GM19455 (cell line): Measurements from ENCODE around the gene CCT3.

Experiments used
- ATAC-seq: cut with Tn5 transposase; IDR thresholded peaks from one replicate; pipeline ENCODE4 v1.9.1; 2021; ENCODE audit not compliant: unreplicated experiment

The CCT3 gene

DNA sequence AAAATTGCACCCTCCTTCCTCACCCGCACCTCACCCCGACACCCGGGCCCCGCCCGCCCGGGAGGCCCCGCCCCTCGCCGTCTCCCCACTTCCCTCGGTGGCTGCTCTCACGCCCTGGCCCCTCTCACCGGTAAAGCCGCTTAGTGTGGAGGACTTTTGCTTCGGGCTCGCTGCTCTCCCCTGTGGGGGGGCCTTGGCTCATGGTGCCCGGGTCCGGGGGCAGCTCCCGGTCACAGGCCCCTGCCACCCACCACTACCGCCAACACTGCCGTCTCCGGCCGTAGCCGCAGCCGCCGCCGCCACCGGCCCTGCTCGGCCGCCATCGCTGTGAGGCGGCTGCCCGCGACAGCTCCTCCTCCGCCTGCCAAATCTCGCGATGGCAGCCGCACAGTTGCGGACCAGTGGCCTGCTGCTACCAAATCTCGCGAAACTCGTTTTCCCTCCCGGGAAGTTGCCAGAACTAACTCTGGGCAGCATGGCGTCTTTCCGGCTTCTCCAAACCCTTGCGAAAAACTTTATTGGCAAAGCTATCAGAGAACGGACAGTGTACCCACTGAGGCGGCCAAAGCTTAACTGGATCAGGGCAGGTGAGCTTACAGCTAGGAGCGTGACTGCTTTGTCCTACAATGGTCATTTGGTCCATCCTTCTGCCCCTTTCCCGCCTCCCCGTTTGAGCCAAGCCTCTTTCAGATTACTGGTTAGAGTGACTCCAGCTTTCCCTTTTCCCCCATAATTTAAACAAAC is 55.4 kb downstream of the CCT3 start, which contains the start of gene SMG5:
TSS of gene SMG5 (minus strand) at position 347 of the 744 bp plus-strand sequence. CDS start at position 202, 145 bp downstream.
- peak; percentile 79 for ATAC-seq

DNA sequence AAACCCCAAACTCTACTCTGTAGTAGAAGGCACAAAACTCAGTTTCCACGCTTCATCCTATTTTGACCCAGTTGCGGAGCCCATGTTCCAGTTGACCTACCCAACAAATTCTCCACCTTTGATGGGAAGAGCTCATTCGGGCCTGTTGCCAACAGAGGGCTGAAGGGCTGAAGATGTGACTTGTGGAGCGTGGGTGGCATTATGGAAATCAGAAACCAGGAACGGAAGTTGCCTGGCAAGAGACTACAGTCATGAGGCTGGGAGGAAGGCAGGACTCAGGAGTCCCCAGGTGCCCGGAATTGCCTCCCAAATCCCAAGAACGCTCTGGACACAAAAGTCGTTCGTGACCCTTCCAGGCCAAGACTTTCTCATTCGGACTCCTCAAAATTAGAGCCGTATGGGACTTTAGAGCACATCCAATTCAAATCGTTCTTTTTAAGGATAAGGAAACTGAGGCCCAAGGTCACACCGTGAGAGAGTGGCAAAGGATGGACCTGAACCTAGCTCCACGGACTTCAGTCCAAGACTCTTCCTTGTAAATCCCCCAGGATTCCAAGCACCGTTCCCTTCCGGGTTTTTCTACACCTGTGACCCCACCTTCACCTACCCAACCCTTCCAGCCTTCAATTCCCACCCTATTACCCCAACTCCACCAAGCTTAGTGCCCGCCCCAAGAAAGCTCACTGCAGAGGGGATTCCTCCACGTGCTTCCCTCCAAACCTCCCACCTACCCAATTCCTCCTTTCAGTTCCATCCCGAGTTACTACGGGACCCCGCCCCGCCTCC is 56.2 kb downstream of the CCT3 start:
- ATAC-seq: no peak

DNA sequence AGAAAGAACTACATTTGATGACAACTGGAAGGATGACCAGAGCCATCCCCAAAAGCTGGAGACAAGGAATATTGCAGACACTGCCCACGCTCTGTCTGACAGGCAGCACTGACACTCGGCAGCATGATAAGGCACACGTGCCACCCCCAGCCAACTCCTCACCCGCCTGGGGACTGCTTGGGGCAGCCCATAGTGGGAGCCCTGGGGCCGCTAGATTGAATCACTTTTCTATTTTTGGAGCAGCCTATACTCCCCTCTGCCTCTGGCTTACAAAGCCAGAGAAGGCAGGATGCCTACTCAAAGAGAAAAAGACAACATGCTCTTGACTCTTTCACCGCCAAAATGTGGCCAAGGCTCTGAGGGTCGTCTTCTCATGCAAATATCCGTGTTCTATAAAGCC is 56.8 kb downstream of the CCT3 start:
- ATAC-seq: no peak

DNA sequence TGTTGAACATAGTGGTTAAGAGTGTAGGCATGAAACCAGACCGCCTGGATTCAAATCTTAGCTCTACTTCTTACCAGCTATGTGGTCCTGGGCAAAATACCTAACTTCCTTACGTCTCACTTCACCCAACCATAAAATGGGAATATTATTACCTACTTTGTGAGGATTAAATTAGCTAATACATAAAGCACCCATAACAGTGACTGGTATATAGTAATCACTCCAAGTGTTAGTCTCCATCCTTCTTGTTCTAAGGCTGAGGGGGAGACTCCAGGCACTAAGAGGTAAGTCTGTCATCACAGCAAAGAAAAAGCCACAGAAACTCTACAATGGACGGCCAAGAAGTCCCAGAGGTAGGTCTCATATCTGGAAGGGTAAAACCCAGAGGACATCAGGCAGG is 58.3 kb downstream of the CCT3 start:
- ATAC-seq: no peak

DNA sequence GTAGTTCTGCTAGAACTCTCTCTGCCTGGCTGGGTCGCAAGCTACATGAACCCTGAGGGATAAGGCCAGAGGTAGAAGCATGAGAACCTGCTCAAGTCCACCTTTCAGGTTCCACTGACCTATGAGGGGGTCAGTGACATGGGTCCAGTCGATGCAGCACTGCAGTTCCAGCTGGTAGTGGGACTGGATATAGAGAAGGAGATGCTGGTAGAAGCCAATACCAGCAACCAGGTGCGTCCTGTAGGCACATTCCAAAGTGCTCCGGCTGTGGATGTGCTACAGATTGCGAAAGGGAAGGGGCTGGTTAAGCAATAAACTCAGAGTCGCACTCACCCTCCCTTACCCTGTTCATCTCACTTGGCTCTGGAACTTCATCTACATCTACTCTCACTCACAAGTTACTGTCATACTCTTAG is 61.1 kb downstream of the CCT3 start:
- no peak for ATAC-seq

DNA sequence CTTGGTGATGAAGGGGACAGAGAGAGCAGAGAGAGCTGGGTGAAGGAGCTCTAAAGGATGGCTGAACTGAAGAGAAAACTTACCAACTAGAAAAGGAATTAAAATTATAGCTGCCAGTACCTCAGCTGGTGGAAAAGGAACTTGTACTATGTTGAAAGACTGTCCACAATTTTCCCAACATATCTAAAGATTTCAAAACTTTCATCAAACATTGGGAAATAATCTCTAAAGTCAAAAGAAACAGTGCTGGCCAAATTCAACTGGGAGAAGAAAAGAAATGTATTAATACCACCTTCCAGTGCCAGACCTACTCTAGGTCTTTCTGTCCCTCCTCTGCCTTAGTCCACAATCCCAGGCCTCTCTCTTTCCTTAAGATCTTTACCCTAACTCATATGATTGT is 61.6 kb downstream of the CCT3 start:
- no peak for ATAC-seq

DNA sequence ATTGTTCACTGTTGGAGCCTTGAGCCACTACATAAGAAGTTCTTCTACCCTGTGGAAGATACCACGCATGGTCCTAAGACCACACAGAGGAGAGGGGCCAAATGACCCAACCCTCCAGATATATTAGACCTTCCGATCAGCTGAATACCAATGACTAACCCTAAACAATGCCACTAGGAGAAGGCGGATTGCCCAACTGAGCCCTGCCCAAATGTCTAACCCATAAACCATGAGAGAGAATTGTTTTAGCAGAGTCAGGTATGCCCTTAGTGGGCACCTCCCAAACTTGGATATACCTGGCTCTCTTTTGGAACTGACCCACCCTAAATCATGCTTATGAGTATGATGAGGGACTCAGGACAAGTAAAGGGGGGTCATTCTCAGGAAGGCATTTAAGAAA is 67.8 kb downstream of the CCT3 start:
- ATAC-seq: no peak

DNA sequence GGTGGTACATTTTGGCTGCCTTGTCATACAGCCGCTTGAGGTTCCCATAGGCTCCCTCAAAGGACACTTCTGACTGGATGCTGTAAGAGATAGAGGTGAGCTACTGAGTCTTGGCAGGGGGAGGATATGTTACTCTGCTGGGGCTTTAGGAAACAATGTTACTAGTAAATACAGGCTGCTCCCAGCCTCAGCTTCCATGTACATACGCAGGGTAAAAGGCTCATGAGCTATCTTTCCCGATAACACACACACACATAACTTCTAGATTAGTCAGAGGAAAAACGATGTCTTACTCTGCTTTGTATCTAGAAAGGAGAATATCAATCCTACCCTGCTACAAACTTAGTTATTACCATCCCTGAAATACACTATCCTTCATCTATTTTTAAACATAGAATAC is 69.8 kb downstream of the CCT3 start:
- no peak for ATAC-seq

DNA sequence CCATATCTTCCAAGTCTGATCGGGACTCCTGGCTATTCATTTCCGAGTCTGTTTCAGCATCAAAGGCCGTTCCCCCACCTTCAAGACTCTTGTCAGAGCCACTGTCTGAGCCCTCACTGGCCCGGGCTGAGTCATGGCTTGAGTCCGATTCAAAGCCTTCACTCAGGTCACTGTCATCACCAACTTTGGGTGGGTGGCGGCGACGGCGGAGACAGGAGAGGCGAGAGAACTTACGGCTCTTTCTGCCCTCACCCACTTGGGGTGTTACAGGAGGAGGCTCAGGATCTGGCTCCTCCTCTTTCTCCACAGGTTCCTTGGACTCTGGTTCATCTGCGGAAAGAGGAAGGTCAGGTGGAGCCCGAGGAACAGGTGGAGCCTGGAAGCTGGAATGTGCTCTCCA is 72.0 kb downstream of the CCT3 start:
- ATAC-seq: no peak

DNA sequence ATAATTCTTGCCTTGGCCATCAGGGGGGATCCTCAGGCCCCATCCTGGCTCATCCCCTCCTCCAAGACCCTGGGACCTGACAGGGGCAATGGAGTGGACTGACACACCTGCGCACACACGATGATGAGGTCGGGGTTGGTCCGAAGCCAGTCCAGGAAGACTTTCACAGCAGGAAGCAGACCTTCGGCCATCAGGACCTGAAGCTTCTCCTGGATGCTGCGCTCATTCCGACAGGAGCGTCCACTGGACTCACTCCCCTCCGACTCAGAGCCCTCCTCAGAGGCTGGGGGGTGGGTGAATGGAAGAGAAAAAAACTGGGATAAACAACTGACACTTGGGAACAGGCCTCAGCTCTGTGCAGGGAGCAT is 74.8 kb downstream of the CCT3 start:
- ATAC-seq: no peak

DNA sequence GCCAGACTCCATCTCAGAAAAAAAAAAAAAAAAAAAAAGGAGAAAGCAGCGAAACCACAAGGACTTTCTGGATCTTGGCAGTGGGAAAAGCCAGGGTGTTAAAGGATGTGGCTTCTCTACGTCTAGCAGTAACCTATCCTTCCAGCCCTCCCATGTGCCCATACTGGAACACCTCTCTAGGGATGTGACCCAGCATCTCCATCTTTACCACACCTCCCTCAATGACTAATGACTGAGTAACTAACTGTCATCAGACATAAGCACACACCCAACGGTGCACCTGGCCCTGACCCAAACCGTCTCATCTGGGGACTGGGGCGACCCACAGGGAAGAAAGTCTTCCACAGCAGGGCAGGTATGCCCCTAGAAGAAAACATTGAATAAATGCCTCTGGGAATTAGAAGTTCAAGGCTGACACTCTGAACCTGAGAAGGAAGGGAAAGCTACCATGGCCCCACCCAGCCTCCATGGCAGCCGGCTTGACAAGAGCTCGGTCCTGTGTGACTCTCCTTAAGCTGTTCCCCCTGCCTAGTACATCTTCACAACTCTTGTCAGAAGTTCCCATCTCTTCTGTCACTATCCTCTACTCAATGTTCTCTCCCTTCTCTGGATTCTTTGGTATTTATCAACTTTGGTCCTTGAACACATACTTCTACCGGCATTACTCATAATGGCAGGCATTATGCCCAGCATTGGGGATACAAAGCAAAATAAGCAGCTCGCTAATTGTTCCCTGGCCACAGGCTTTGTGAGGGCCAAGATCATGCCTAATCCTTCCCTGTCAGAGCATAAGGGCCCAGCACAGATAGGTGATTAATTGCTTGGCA is 75.4 kb downstream of the CCT3 start:
- no peak for ATAC-seq

DNA sequence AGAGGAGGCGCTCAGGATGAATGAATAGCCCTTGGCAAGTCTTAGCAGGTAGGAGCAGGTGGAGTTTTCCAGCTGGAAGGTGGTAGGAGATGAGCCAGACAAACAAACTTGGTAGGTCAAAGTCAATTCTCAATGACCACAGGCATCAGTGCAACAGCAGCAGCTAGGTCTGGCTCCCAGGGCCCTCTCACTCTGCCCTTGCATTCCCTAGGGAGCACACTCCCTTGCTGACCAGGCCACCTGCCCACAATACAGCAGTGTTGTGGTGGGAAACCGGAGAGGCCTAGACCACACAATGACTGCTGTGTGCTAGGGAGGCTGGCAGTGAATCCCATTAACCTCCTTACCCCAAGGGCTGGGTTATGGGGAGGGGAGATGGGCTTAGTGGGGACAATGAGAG is 77.2 kb downstream of the CCT3 start:
- no peak for ATAC-seq

DNA sequence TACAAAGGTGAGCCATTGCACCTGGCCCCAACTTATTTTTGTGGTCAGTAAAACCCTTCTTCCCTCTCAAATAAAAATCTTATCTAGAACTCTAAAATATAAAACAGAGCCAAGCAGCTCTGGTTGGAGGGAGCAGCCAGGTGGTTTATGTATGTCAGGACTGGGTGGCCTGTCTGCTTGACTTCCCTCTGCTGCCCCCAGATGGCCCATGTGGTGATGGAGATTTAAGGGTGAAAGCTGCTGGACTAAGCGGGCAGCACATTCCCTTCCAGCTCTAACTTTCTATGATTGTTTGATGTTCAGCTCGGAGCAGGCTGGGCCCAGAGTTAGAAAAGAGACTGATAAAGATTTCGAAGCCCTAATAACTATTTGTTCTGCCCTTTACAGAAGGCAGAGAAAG is 78.3 kb downstream of the CCT3 start:
- no peak for ATAC-seq
